B cell (primary cell): Measurements from ENCODE around the gene MATR3. TPM values are rescaled to one million over a fixed set of nuclear protein-coding genes. Genes with fewer than 3 reads are reported as not detected.

Experiments used
- ATAC-seq: fragments of 200-7000 bp; cut with Tn5 transposase; one replicate; pipeline ENCODE4 v1.10.0; 2021; ENCODE audit warnings: low read depth, mild to moderate bottlenecking, moderate number of reproducible peaks, moderate library complexity
- CTCF ChIA-PET: fragments of 350-600 bp; sonication (Branson Sonifier 250); formaldehyde crosslinking; loops from one replicate; lab custom pipeline; 2021; ENCODE audit warnings: antibody characterized with exemption, inconsistent platforms; lab: Charles Lee
- POLR2A ChIA-PET: fragments of 350-600 bp; sonication (Branson Sonifier 250); formaldehyde crosslinking; loops from one replicate; lab custom pipeline; 2021; ENCODE audit warnings: antibody characterized with exemption; lab: Charles Lee
- DNase-seq: peaks from one replicate; pipeline ENCODE4 v3.0.0; 2013
- H2AFZ ChIP-seq: 2 replicates; pipeline ENCODE4 v1.6.1; 2012; ENCODE audit warnings: mild to moderate bottlenecking, low read depth, low read length; ENCODE audit not compliant: insufficient read depth, poor library complexity, severe bottlenecking
- H3K27ac ChIP-seq, 2 donors: 1 replicate in 1 of 2; 2 replicates in 1 of 2; pipeline ENCODE4 v1.5.1; 2012 to 2013; ENCODE audit warnings: low read length in 2 of 2, mild to moderate bottlenecking in 2 of 2, moderate library complexity in 1 of 2
- H3K27me3 ChIP-seq, 4 experiments: fragments of 200-600 bp in 1 of 4; sonication (generic) in 1 of 4; replicated peaks in 1 of 4; 1 replicate in 2 of 4; 2 replicates in 2 of 4; pipeline versions ENCODE4 v1.6.1 to v1.7.0; 2013 to 2016; ENCODE audit warnings: low read length in 3 of 4, mild to moderate bottlenecking in 2 of 4, mixed read lengths in 1 of 4, moderate library complexity in 1 of 4; ENCODE audit not compliant: insufficient read depth in 4 of 4, control insufficient read depth in 3 of 4; ENCODE audit errors: control extremely low read depth in 1 of 4
- H3K36me3 ChIP-seq, 2 experiments: replicated peaks in 1 of 2; 1 replicate in 1 of 2; 2 replicates in 1 of 2; pipeline versions ENCODE4 v1.6.1 to v1.7.1; 2013; ENCODE audit warnings: low read length in 1 of 2; ENCODE audit not compliant: insufficient read depth in 2 of 2, control insufficient read depth in 1 of 2; ENCODE audit errors: control extremely low read depth in 1 of 2, extremely low read depth in 1 of 2
- H3K4me1 ChIP-seq, 2 donors: fragments of 200-600 bp in 1 of 2; sonication (generic) in 1 of 2; 1 replicate in 1 of 2; 2 replicates in 1 of 2; pipeline versions ENCODE4 v1.5.1 to v1.6.1; 2013 to 2017; ENCODE audit warnings: low read length in 2 of 2; ENCODE audit not compliant: control insufficient read depth in 2 of 2, insufficient read depth in 2 of 2
- H3K4me2 ChIP-seq: replicated peaks from 2 replicates; pipeline ENCODE3; 2012; ENCODE audit warnings: mild to moderate bottlenecking, low read depth, low read length; ENCODE audit not compliant: poor library complexity, severe bottlenecking
- H3K4me3 ChIP-seq, 5 experiments: fragments of 200-600 bp in 1 of 5; sonication (generic) in 1 of 5; 1 replicate in 3 of 5; 2 replicates in 2 of 5; pipeline versions ENCODE4 v1.5.1 to v1.7.0; 2011 to 2016; ENCODE audit warnings: low read length in 4 of 5, mild to moderate bottlenecking in 4 of 5, low read depth in 2 of 5, control low read depth in 1 of 5, moderate library complexity in 1 of 5; ENCODE audit not compliant: insufficient read depth in 1 of 5; ENCODE audit errors: control extremely low read depth in 1 of 5, extremely low read depth in 1 of 5
- H3K79me2 ChIP-seq: fragments of 200-600 bp; sonication (generic); one replicate; pipeline ENCODE4 v1.6.0; 2016; ENCODE audit warnings: low read length; ENCODE audit not compliant: control insufficient read depth, insufficient read depth
- H3K9ac ChIP-seq: fragments of 200-600 bp; sonication (generic); 2 replicates; pipeline ENCODE4 v1.6.1; 2017; ENCODE audit warnings: mild to moderate bottlenecking, low read length, moderate library complexity
- H3K9me3 ChIP-seq, 3 donors: one replicate each; pipeline versions ENCODE4 v1.6.1 to v1.7.1; 2013; ENCODE audit warnings: low read length in 2 of 3; ENCODE audit not compliant: control insufficient read depth in 2 of 3, insufficient read depth in 1 of 3; ENCODE audit errors: control extremely low read depth in 1 of 3
- H4K20me1 ChIP-seq: 2 replicates; pipeline ENCODE4 v1.6.0; 2012; ENCODE audit warnings: mild to moderate bottlenecking, low read length; ENCODE audit not compliant: insufficient read depth, control insufficient read depth, poor library complexity, severe bottlenecking
- H3K27ac Mint-ChIP-seq: one replicate; pipeline ENCODE4 v1.8.0; 2021; ENCODE audit warnings: mixed read lengths
- H3K27me3 Mint-ChIP-seq: one replicate; pipeline ENCODE4 v1.8.0; 2021; ENCODE audit warnings: mixed read lengths
- H3K4me1 Mint-ChIP-seq: one replicate; pipeline ENCODE4 v1.8.0; 2021; ENCODE audit warnings: mixed read lengths
- H3K4me3 Mint-ChIP-seq: one replicate; pipeline ENCODE4 v1.8.0; 2021; ENCODE audit warnings: mixed read lengths
- H3K9me3 Mint-ChIP-seq: one replicate; pipeline ENCODE4 v1.8.0; 2022; ENCODE audit warnings: mixed read lengths; ENCODE audit not compliant: insufficient read depth
- CTCF ChIP-seq: fragments of 200-600 bp; IDR thresholded peaks from one replicate; pipeline ENCODE4 v1.8.0; 2022; ENCODE audit warnings: antibody characterized with exemption, mild to moderate bottlenecking
- EZH2 ChIP-seq: IDR thresholded peaks from 2 replicates; pipeline ENCODE4 v1.6.1; 2012; ENCODE audit warnings: borderline replicate concordance, low read depth, mild to moderate bottlenecking, moderate library complexity, low read length; ENCODE audit not compliant: insufficient read depth, poor library complexity, severe bottlenecking
- WGBS: methylation state at CpG from one replicate; pipeline ENCODE4 v1.1.5; 2013; ENCODE audit warnings: missing lambda C conversion rate; ENCODE audit not compliant: insufficient coverage; 5-methylcytosine and 5-hydroxymethylcytosine counted together
- intact Hi-C: fragments of 100-400 bp; cut with micrococcal nuclease; formaldehyde crosslinking; loops from one replicate; pipeline ENCODE4 v1.10.0; 2022
- polyA plus RNA-seq: library from polyadenylated mRNA; depleted of rRNA; stranded (reverse); fragments of >200 nt; gene quantifications from 2 replicates; pipeline ENCODE4 v1.2.3, GENCODE V29; 2012
- total RNA-seq, 2 donors: library from RNA; stranded (reverse); fragments of 120-200 nt in 1 of 2; gene quantifications; 1 replicate in 1 of 2; 2 replicates in 1 of 2; pipeline versions ENCODE4 v1.2.3 to v1.2.4, GENCODE V29; 2013 to 2022

MATR3 gene
- total and polyA plus RNA-seq, 2 donors (not counting 1 experiment from before 2014, with no cell fraction given): 76.7 to 243 TPM

- no peak overlapping the region for H3K27ac ChIP-seq
- no peak overlapping the region for H3K4me2 ChIP-seq
- no peak overlapping the region for H3K4me3 ChIP-seq
- peaks cover 0 to 1% (median 0%) of the 10 kb centered on the region in 4 experiments for H3K27me3 ChIP-seq
- no peaks in the 10 kb centered on the region for H3K4me1 ChIP-seq
- no peak overlapping the region for H3K9ac ChIP-seq
- ChIA-PET CTCF (no interaction called here), POLR2A (interaction anchor here (0.7 kb wide), 2 partner anchors 580 to 584 kb away, joined by 3 to 6 read pairs; no protein-coding TSS in a partner anchor)
- no peak overlapping the region for H3K4me3 Mint-ChIP-seq
- TF ChIP-seq EZH2 (no peak), CTCF (no peak)
- no peaks in the 10 kb centered on the region for H3K36me3 ChIP-seq
- H3K9me3 ChIP-seq: no peaks in the 10 kb centered on the region
- no peaks in the 10 kb centered on the region for H3K79me2 ChIP-seq
- WGBS: no CpG with 5 or more reads among the region's 5 CpGs
- H3K4me1 Mint-ChIP-seq: no peaks in the 10 kb centered on the region
- ATAC-seq (no peak), DNase-seq (no peak)
- peaks cover 21% of the 10 kb centered on the region for H3K27me3 Mint-ChIP-seq
- H3K27ac Mint-ChIP-seq: no peak overlapping the region
- no peak overlapping the region for H2AFZ ChIP-seq
- no peaks in the 10 kb centered on the region for H4K20me1 ChIP-seq
- intact Hi-C loops: no loop called here
- no peaks in the 10 kb centered on the region for H3K9me3 Mint-ChIP-seq
Observed at GRCh38 chr5:139256820-139257219, 36.7 kb upstream of the MATR3 start.

GRCh38 chr5:139262059-139262741, 31.3 kb upstream of the MATR3 start:
- Histone ChIP-seq H3K4me3 (no peak overlapping the region), H3K79me2 (no peaks in the 10 kb centered on the region), H3K9ac (no peak overlapping the region), H3K4me2 (no peak overlapping the region), H3K27ac (no peak overlapping the region), H2AFZ (peak overlapping the region; percentile 11), H3K27me3 (peaks cover 0 to 6% (median 0%) of the 10 kb centered on the region in 4 experiments), H3K4me1 (no peaks in the 10 kb centered on the region), H3K36me3 (no peaks in the 10 kb centered on the region), H3K9me3 (no peaks in the 10 kb centered on the region), H4K20me1 (no peaks in the 10 kb centered on the region)
- Mint-ChIP-seq H3K9me3 (no peaks in the 10 kb centered on the region), H3K27me3 (peaks cover 20% of the 10 kb centered on the region), H3K27ac (no peak overlapping the region), H3K4me1 (no peaks in the 10 kb centered on the region), H3K4me3 (no peak overlapping the region)
- ChIA-PET CTCF (interaction anchor here (0.7 to 2.0 kb wide), 10 partner anchors 436 to 812 kb away, joined by 3 to 8 read pairs (median 3); no protein-coding TSS in a partner anchor), POLR2A (no interaction called here)
- intact Hi-C loops: loop anchor here (2.0 kb wide), 1 partner anchor 619 kb away; no protein-coding TSS in a partner anchor
- TF ChIP-seq EZH2 (no peak), CTCF (no peak)
- ATAC-seq (no peak), DNase-seq (no peak)
- 44% methylated on average over 5 of the region's 6 CpGs for WGBS
